AG04450 (cell line): Measurements from ENCODE around the gene SS18. TPM values are rescaled to one million over a fixed set of nuclear protein-coding genes. Genes with fewer than 3 reads are reported as not detected.

Experiments used
- CTCF ChIA-PET: fragments of 300-600, 350-600 bp; formaldehyde crosslinking; extraction: SDS; loops from one replicate; lab custom pipeline; 2022; ENCODE audit warnings: antibody characterized with exemption, inconsistent platforms; lab: Charles Lee
- POLR2A ChIA-PET: fragments of 350-600 bp; formaldehyde crosslinking; extraction: SDS; loops from one replicate; lab custom pipeline; 2021; ENCODE audit warnings: antibody characterized with exemption, inconsistent platforms; lab: Yijun Ruan, JAX
- DNase-seq: peaks from one replicate; pipeline ENCODE4 v3.0.0-alpha.2; 2011; ENCODE audit warnings: low read depth, low spot score
- H3K27ac ChIP-seq: one replicate; pipeline ENCODE4 v1.5.1; 2012; ENCODE audit warnings: low read depth, low read length, control low read depth
- H3K27me3 ChIP-seq: one replicate; pipeline ENCODE4 v1.6.0; 2012; ENCODE audit warnings: low read length; ENCODE audit not compliant: control insufficient read depth, insufficient read depth
- H3K4me3 ChIP-seq: 2 replicates; pipeline ENCODE4 v1.5.1; 2011; ENCODE audit warnings: mild to moderate bottlenecking, low read depth, low read length, control low read depth
- H3K9me3 ChIP-seq: 2 replicates; pipeline ENCODE4 v1.5.1; 2012; ENCODE audit warnings: low read length; ENCODE audit not compliant: control insufficient read depth, insufficient read depth
- polyA plus RNA-seq: library from polyadenylated mRNA; depleted of rRNA; stranded (reverse); fragments of >200 nt; gene quantifications from 2 replicates; pipeline ENCODE4 v1.2.3, GENCODE V29; 2011; rRNA removed
- TF ChIP-seq, protein P1 (sequence below): IDR thresholded peaks from 2 replicates; pipeline ENCODE4 v1.5.1; 2011; ENCODE audit warnings: low read depth, low read length, control low read depth, inconsistent platforms

Gene SS18
- polyA plus RNA-seq, 1 experiment = 126 TPM

DNA sequence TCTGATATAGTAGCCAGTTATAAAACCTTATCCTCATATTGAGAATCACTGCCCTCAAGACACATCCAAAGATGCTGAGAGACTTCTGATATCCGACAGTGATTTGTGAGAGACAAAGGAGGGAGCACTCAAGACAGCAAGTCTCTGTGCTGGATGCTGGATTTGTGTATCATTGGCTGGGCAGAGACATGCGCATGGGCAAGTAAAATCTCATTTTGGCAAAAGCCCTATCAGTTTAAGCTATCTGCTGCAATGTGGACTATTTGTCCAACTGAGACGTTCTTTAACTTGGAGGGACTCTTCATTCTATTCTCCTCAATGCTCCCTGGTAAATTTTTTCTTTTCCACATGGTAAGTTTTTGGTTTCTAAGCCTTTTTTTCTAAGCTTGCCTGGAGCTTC lies 107.5 kb downstream of the SS18 start:
- Histone ChIP-seq H3K9me3 (no peaks in the 10 kb centered on the region), H3K27me3 (no peaks in the 10 kb centered on the region), H3K27ac (no peak overlapping the region), H3K4me3 (no peak overlapping the region)
- ChIA-PET POLR2A (no interaction called here), CTCF (no interaction called here)
- DNase-seq = no peak
- TF ChIP-seq, protein P1, sequence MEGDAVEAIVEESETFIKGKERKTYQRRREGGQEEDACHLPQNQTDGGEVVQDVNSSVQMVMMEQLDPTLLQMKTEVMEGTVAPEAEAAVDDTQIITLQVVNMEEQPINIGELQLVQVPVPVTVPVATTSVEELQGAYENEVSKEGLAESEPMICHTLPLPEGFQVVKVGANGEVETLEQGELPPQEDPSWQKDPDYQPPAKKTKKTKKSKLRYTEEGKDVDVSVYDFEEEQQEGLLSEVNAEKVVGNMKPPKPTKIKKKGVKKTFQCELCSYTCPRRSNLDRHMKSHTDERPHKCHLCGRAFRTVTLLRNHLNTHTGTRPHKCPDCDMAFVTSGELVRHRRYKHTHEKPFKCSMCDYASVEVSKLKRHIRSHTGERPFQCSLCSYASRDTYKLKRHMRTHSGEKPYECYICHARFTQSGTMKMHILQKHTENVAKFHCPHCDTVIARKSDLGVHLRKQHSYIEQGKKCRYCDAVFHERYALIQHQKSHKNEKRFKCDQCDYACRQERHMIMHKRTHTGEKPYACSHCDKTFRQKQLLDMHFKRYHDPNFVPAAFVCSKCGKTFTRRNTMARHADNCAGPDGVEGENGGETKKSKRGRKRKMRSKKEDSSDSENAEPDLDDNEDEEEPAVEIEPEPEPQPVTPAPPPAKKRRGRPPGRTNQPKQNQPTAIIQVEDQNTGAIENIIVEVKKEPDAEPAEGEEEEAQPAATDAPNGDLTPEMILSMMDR = no peak

DNA sequence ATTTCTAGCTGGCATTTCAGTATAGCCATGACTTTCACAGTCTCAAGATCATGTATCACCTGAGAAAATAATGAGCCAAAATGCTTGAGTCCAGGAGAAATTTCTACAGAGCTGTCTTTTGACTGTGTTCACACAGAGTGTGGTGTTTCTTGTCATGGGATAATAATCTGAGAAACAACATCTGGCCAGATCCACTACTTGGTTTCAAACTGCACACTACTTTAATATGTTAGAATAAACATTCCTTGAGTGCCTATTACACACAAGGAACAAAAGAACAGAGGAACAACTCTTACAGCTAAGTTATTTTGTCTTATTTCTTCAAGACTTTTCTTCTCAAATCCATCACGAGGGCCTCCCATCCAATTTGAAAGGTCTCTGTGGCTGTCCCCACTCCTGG lies 108.3 kb downstream of the SS18 start:
- CTCF ChIA-PET = interaction anchor here (0.6 kb wide), 1 partner anchor 27 kb away, joined by 3 read pairs; no protein-coding TSS in a partner anchor
- Histone ChIP-seq H3K4me3 (no peak overlapping the region), H3K27ac (no peak overlapping the region), H3K27me3 (no peaks in the 10 kb centered on the region), H3K9me3 (no peaks in the 10 kb centered on the region)
- TF ChIP-seq, protein P1 = no peak
- POLR2A ChIA-PET = no interaction called here
- DNase-seq = no peak

DNA sequence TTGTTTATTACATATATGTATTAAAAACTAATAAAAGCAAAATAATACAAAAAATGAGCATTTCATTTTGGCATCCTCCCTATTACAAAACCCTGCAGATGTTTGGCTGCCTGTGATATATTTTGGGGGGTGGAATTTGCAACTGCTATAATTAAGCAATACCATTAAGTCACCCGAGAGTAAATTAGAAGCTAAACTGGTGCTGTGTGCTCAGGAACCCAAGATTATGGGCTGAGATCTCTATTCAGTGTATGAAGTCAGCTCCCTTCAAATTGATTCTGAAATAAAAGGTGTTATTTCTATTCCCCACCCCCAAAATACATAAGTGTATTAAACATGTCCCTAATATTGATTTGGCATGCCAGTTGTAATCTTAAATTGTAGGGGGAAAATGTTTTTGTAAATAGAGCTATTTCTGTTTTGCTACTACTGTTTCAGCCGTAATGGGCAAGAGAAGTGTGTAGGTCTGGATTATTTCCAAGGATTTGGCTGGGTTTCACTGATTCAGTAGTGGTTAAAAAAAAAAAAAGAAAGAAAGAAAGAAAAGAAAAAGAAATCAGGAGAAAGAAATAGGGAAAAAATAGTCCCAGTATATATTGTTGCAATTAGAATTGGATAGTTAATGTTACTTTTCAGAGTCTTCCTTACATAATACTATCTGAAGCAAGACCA lies 110.9 kb downstream of the SS18 start:
- H3K27me3 ChIP-seq = no peaks in the 10 kb centered on the region
- CTCF ChIA-PET = no interaction called here
- no peaks in the 10 kb centered on the region for H3K9me3 ChIP-seq
- no peak for DNase-seq
- H3K27ac ChIP-seq = no peak overlapping the region
- TF ChIP-seq, protein P1 = no peak
- POLR2A ChIA-PET = no interaction called here
- no peak overlapping the region for H3K4me3 ChIP-seq

DNA sequence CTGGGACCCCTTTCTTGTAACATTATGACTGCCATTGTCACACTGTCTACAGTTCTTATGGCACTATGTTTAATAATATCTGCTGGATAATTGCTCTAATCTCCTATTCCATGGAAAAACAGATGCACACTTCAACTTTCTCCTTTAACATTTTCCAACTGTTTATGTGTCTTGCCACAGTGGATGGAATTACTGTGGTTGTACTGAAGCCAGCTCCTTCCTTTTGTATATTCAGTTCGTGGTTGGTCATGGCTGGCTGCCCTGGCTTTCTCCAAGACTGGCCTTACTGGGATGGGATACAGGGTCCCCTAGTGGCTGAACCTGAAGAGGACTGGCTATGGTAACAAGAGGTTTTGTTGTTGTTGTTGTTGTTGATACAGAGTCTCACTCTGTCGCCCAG lies 113.9 kb downstream of the SS18 start:
- no peaks in the 10 kb centered on the region for H3K9me3 ChIP-seq
- H3K27me3 ChIP-seq = no peaks in the 10 kb centered on the region
- H3K27ac ChIP-seq = no peak overlapping the region
- ChIA-PET POLR2A (no interaction called here), CTCF (no interaction called here)
- TF ChIP-seq, protein P1 = no peak
- DNase-seq = no peak
- H3K4me3 ChIP-seq = no peak overlapping the region

DNA sequence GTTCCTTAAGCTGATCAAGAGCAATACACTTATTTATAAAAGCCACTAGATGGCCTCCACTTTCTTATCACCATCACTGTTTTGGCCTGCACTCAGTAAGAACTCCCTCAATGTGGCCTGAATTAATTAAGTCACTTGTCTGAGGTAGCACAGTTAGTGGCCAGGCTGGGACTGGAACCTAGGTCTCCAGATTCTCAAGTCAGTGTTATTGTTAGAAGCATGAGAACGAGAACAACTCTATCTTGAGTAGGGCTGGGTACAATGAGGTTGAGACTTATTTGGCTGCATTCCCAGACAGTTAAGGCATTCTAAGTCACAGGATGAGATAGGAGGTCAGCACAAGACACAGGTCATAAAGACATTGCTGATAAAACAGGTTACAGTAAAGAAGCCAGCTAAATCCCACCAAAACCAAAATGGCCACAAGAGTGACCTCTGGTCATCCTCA lies 115.8 kb downstream of the SS18 start:
- H3K4me3 ChIP-seq = no peak overlapping the region
- TF ChIP-seq, protein P1 = no peak
- ChIA-PET POLR2A (no interaction called here), CTCF (no interaction called here)
- DNase-seq = no peak
- no peaks in the 10 kb centered on the region for H3K9me3 ChIP-seq
- no peak overlapping the region for H3K27ac ChIP-seq
- H3K27me3 ChIP-seq = no peaks in the 10 kb centered on the region

Other genes with a start within 250 kb of the SS18 start
- gene PSMA8, start 43.3 kb upstream of the SS18 start, polyA plus RNA-seq = not detected in 2 replicates
- 0.32 and 0.40 TPM in 2 replicates for gene TAF4B, start 135.8 kb upstream of the SS18 start, polyA plus RNA-seq